ENCODE measurements around the gene CXCL6. TPM values are rescaled to one million over a fixed set of nuclear protein-coding genes. Genes with fewer than 3 reads are reported as not detected.

Gene CXCL6
- total RNA-seq, 1 experiment from 2014 or later = not detected

DNA sequence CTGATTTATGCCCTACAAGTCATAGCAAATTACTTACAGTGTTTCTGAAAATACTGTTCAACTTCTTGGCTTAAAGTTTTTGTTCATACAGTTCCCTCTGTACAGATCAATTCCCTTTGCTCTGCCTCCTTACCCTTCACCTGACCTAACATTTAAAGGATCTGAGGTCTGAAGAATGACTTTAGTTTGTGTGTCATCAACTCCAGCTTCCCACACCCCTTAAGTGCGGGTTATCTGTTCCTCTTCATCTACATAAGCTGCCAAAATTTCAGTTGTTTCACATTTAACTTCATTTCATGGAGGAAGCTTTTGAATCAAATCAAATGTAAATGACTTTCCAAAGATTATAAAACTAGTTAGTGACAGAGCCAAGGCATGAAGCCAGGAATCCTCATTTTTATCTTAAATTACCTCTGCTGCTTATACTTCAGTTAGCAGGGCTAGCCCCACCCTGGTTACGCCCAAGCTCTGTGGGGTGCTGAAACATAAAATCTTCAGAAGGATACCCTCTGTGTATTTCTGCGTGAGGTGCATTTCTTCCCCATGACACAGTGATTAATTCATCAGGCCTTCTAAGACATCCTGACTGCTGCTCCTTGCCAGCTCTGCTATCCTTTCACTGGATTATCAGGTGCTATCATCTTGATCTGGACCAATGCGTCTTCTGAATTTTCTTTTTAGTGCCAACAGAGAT is 49.2 kb downstream of the CXCL6 start:
- in situ Hi-C loops (cut with HindIII; ENCODE audit: low pct_unique_long_range_greater_than_20kb, low sequenced_read_pairs) = no loop called here
- no peak for DNase-seq (ENCODE audit: low read depth)

Other genes starting within 250 kb of the CXCL6 start
- 0.52 and 1.0 TPM in 2 replicates for gene RASSF6, start 216.2 kb upstream of the CXCL6 start, total RNA-seq (2014; rRNA removed; shearing (Covaris generic); ENCODE audit: low replicate concordance)
- 7.8 and 7.9 TPM in 2 replicates for gene CXCL8, start 96.1 kb upstream of the CXCL6 start, total RNA-seq (2014; rRNA removed; shearing (Covaris generic); ENCODE audit: low replicate concordance)
- gene PF4V1, start 16.6 kb downstream of the CXCL6 start, total RNA-seq (2014; rRNA removed; shearing (Covaris generic); ENCODE audit: low replicate concordance) = not detected in 2 replicates
- 2.7 TPM in 1 of 2 replicates, not detected in the other for gene CXCL1, start 32.7 kb downstream of the CXCL6 start, total RNA-seq (2014; rRNA removed; shearing (Covaris generic); ENCODE audit: low replicate concordance)
- not detected in 2 replicates for gene PF4, start 145.3 kb downstream of the CXCL6 start, total RNA-seq (2014; rRNA removed; shearing (Covaris generic); ENCODE audit: low replicate concordance)
- not detected in 2 replicates for gene PPBP, start 151.5 kb downstream of the CXCL6 start, total RNA-seq (2014; rRNA removed; shearing (Covaris generic); ENCODE audit: low replicate concordance)
- gene CXCL5, start 162.0 kb downstream of the CXCL6 start, total RNA-seq (2014; rRNA removed; shearing (Covaris generic); ENCODE audit: low replicate concordance) = 0.67 and 2.7 TPM in 2 replicates
- gene CXCL3, start 202.0 kb downstream of the CXCL6 start, total RNA-seq (2014; rRNA removed; shearing (Covaris generic); ENCODE audit: low replicate concordance) = not detected in 2 replicates